ENCODE measurements around the gene MPI.
A peak's percentile ranks its signal among the peaks of the same experiment; 100 is the strongest.

The MPI gene

GRCh38 chr15:74873756-74874424, 16.0 kb upstream of the MPI start:
- Histone ChIP-seq H2BK5ac (ENCODE audit: low read length) (no peak overlapping the region), H3K4me3 (ENCODE audit: low read length in 2 of 2) (peak overlapping the region; percentile 55 to 66), H2BK12ac (ENCODE audit: low read length) (no peak overlapping the region), H3K9ac (ENCODE audit: low read depth, low read length, poor library complexity) (peak overlapping the region; percentile 55), H3K14ac (ENCODE audit: low read length) (no peak overlapping the region), H2AFZ (ENCODE audit: low read length) (peak overlapping the region; percentile 92), H2BK15ac (ENCODE audit: low read length) (no peak overlapping the region), H3K4ac (ENCODE audit: low read length) (no peak overlapping the region), H3K27me3 (ENCODE audit: control insufficient read depth in 3 of 3, insufficient read depth in 3 of 3, low read depth in 1 of 3, low read length in 3 of 3) (peaks cover 0 to 6% (median 0%) of the 10 kb centered on the region in 3 experiments), H3K9me3 (replicated peaks in 1 of 2; ENCODE audit: control insufficient read depth in 2 of 2, insufficient read depth in 1 of 2, low read depth in 1 of 2, low read length in 2 of 2) (peaks cover 0 to 1% of the 10 kb centered on the region in 2 donors), H2AK5ac (ENCODE audit: low read depth, low read length) (no peak overlapping the region), H3K4me2 (ENCODE audit: insufficient read depth, low read length, poor library complexity, severe bottlenecking) (peak overlapping the region; percentile 71), H3K27ac (replicated peaks; ENCODE audit: low read length) (no peak overlapping the region), H3K4me1 (ENCODE audit: control insufficient read depth in 2 of 2, insufficient read depth in 1 of 2, low read depth in 1 of 2, low read length in 2 of 2) (peaks cover 3 to 4% of the 10 kb centered on the region in 2 donors), H3K18ac (ENCODE audit: low read length) (peak overlapping the region; percentile 76), H4K91ac (ENCODE audit: low read depth, low read length, poor library complexity) (no peak overlapping the region), H3K36me3 (replicated peaks in 1 of 2; ENCODE audit: control insufficient read depth in 2 of 2, insufficient read depth in 2 of 2, low read length in 2 of 2) (peaks cover 2 to 16% of the 10 kb centered on the region in 2 donors), H3K23ac (ENCODE audit: low read depth, low read length, poor library complexity) (no peak overlapping the region), H3K79me1 (ENCODE audit: low read depth, low read length) (peaks cover 4% of the 10 kb centered on the region), H4K8ac (ENCODE audit: low read depth, low read length) (no peak overlapping the region), H2BK120ac (ENCODE audit: low read depth, low read length) (no peak overlapping the region)
- DNase-seq (ENCODE audit: low spot score): no peak
- WGBS, 2 donors (ENCODE audit: extremely low coverage in 2 of 2, insufficient read length in 2 of 2, insufficient replicate concordance in 1 of 2): no CpG with 5 or more reads among the region's 16 CpGs

- Histone ChIP-seq H3K27ac (replicated peaks; ENCODE audit: low read length) (no peak overlapping the region), H3K4me1 (ENCODE audit: control insufficient read depth in 2 of 2, insufficient read depth in 1 of 2, low read depth in 1 of 2, low read length in 2 of 2) (peaks cover 2 to 4% of the 10 kb centered on the region in 2 donors), H4K91ac (ENCODE audit: low read depth, low read length, poor library complexity) (no peak overlapping the region), H2BK120ac (ENCODE audit: low read depth, low read length) (no peak overlapping the region), H4K8ac (ENCODE audit: low read depth, low read length) (no peak overlapping the region), H2BK12ac (ENCODE audit: low read length) (no peak overlapping the region), H3K79me1 (ENCODE audit: low read depth, low read length) (no peaks in the 10 kb centered on the region), H2BK5ac (ENCODE audit: low read length) (no peak overlapping the region), H3K9me3 (replicated peaks in 1 of 2; ENCODE audit: control insufficient read depth in 2 of 2, insufficient read depth in 1 of 2, low read depth in 1 of 2, low read length in 2 of 2) (peaks cover 7 to 11% of the 10 kb centered on the region in 2 donors), H3K4me2 (ENCODE audit: insufficient read depth, low read length, poor library complexity, severe bottlenecking) (no peak overlapping the region), H2BK15ac (ENCODE audit: low read length) (no peak overlapping the region), H3K27me3 (ENCODE audit: control insufficient read depth in 3 of 3, insufficient read depth in 3 of 3, low read depth in 1 of 3, low read length in 3 of 3) (peaks cover 0 to 6% (median 0%) of the 10 kb centered on the region in 3 experiments), H3K14ac (ENCODE audit: low read length) (no peak overlapping the region), H3K9ac (ENCODE audit: low read depth, low read length, poor library complexity) (no peak overlapping the region), H2AK5ac (ENCODE audit: low read depth, low read length) (no peak overlapping the region), H3K36me3 (replicated peaks in 1 of 2; ENCODE audit: control insufficient read depth in 2 of 2, insufficient read depth in 2 of 2, low read length in 2 of 2) (no peaks in the 10 kb centered on the region), H3K23ac (ENCODE audit: low read depth, low read length, poor library complexity) (no peak overlapping the region), H2AFZ (ENCODE audit: low read length) (no peak overlapping the region), H3K4ac (ENCODE audit: low read length) (no peak overlapping the region), H3K18ac (ENCODE audit: low read length) (no peak overlapping the region), H3K4me3 (ENCODE audit: low read length in 2 of 2) (no peak overlapping the region)
- no peak for DNase-seq (ENCODE audit: low spot score)
- WGBS, 2 donors (ENCODE audit: extremely low coverage in 2 of 2, insufficient read length in 2 of 2, insufficient replicate concordance in 1 of 2): no CpG with 5 or more reads among the region's 4 CpGs
Measured at GRCh38 chr15:74878273-74878672, 11.6 kb upstream of the MPI start.

GRCh38 chr15:74882528-74882927, 7.3 kb upstream of the MPI start:
- H3K14ac ChIP-seq (ENCODE audit: low read length): no peak overlapping the region
- H2BK120ac ChIP-seq (ENCODE audit: low read depth, low read length): no peak overlapping the region
- peak overlapping the region; percentile 24 for H4K91ac ChIP-seq (ENCODE audit: low read depth, low read length, poor library complexity)
- no peak overlapping the region for H3K4me2 ChIP-seq (ENCODE audit: insufficient read depth, low read length, poor library complexity, severe bottlenecking)
- H2AFZ ChIP-seq (ENCODE audit: low read length): no peak overlapping the region
- H3K27ac ChIP-seq (replicated peaks; ENCODE audit: low read length): no peak overlapping the region
- H2BK5ac ChIP-seq (ENCODE audit: low read length): no peak overlapping the region
- no peak overlapping the region for H2BK12ac ChIP-seq (ENCODE audit: low read length)
- H2AK5ac ChIP-seq (ENCODE audit: low read depth, low read length): no peak overlapping the region
- H3K18ac ChIP-seq (ENCODE audit: low read length): peak overlapping the region; percentile 41
- H3K4me3 ChIP-seq (ENCODE audit: low read length in 2 of 2): no peak overlapping the region
- H3K27me3 ChIP-seq (ENCODE audit: control insufficient read depth in 3 of 3, insufficient read depth in 3 of 3, low read depth in 1 of 3, low read length in 3 of 3): no peaks in the 10 kb centered on the region
- no peak overlapping the region for H3K23ac ChIP-seq (ENCODE audit: low read depth, low read length, poor library complexity)
- no peak for DNase-seq (ENCODE audit: low spot score)
- no peak overlapping the region for H3K4ac ChIP-seq (ENCODE audit: low read length)
- H3K36me3 ChIP-seq (replicated peaks in 1 of 2; ENCODE audit: control insufficient read depth in 2 of 2, insufficient read depth in 2 of 2, low read length in 2 of 2): no peaks in the 10 kb centered on the region
- H3K79me1 ChIP-seq (ENCODE audit: low read depth, low read length): no peaks in the 10 kb centered on the region
- H3K9me3 ChIP-seq (replicated peaks in 1 of 2; ENCODE audit: control insufficient read depth in 2 of 2, insufficient read depth in 1 of 2, low read depth in 1 of 2, low read length in 2 of 2): peaks cover 6 to 11% of the 10 kb centered on the region in 2 donors
- no CpG with 5 or more reads among the region's 6 CpGs for WGBS, 2 donors (ENCODE audit: extremely low coverage in 2 of 2, insufficient read length in 2 of 2, insufficient replicate concordance in 1 of 2)
- no peak overlapping the region for H3K9ac ChIP-seq (ENCODE audit: low read depth, low read length, poor library complexity)
- peak overlapping the region; percentile 58 for H2BK15ac ChIP-seq (ENCODE audit: low read length)
- no peak overlapping the region for H4K8ac ChIP-seq (ENCODE audit: low read depth, low read length)
- H3K4me1 ChIP-seq (ENCODE audit: control insufficient read depth in 2 of 2, insufficient read depth in 1 of 2, low read depth in 1 of 2, low read length in 2 of 2): no peaks in the 10 kb centered on the region

GRCh38 chr15:74884428-74885223, 5.2 kb upstream of the MPI start:
- H4K8ac ChIP-seq (ENCODE audit: low read depth, low read length): no peak overlapping the region
- H2BK15ac ChIP-seq (ENCODE audit: low read length): no peak overlapping the region
- H3K14ac ChIP-seq (ENCODE audit: low read length): no peak overlapping the region
- no peak overlapping the region for H3K4me3 ChIP-seq (ENCODE audit: low read length in 2 of 2)
- H2BK12ac ChIP-seq (ENCODE audit: low read length): no peak overlapping the region
- no peak overlapping the region for H3K4me2 ChIP-seq (ENCODE audit: insufficient read depth, low read length, poor library complexity, severe bottlenecking)
- peaks cover 6 to 11% of the 10 kb centered on the region in 2 donors for H3K9me3 ChIP-seq (replicated peaks in 1 of 2; ENCODE audit: control insufficient read depth in 2 of 2, insufficient read depth in 1 of 2, low read depth in 1 of 2, low read length in 2 of 2)
- H2BK120ac ChIP-seq (ENCODE audit: low read depth, low read length): no peak overlapping the region
- H4K91ac ChIP-seq (ENCODE audit: low read depth, low read length, poor library complexity): no peak overlapping the region
- no peak overlapping the region for H2AK5ac ChIP-seq (ENCODE audit: low read depth, low read length)
- no peak overlapping the region for H3K18ac ChIP-seq (ENCODE audit: low read length)
- no peaks in the 10 kb centered on the region for H3K27me3 ChIP-seq (ENCODE audit: control insufficient read depth in 3 of 3, insufficient read depth in 3 of 3, low read depth in 1 of 3, low read length in 3 of 3)
- no peaks in the 10 kb centered on the region for H3K79me1 ChIP-seq (ENCODE audit: low read depth, low read length)
- no peak overlapping the region for H2BK5ac ChIP-seq (ENCODE audit: low read length)
- DNase-seq (ENCODE audit: low spot score): no peak
- H3K4ac ChIP-seq (ENCODE audit: low read length): no peak overlapping the region
- H3K27ac ChIP-seq (replicated peaks; ENCODE audit: low read length): no peak overlapping the region
- no CpG with 5 or more reads among the region's 4 CpGs for WGBS, 2 donors (ENCODE audit: extremely low coverage in 2 of 2, insufficient read length in 2 of 2, insufficient replicate concordance in 1 of 2)
- peaks cover 6 to 7% of the 10 kb centered on the region in 2 donors for H3K4me1 ChIP-seq (ENCODE audit: control insufficient read depth in 2 of 2, insufficient read depth in 1 of 2, low read depth in 1 of 2, low read length in 2 of 2)
- H3K36me3 ChIP-seq (replicated peaks in 1 of 2; ENCODE audit: control insufficient read depth in 2 of 2, insufficient read depth in 2 of 2, low read length in 2 of 2): no peaks in the 10 kb centered on the region
- no peak overlapping the region for H3K9ac ChIP-seq (ENCODE audit: low read depth, low read length, poor library complexity)
- H3K23ac ChIP-seq (ENCODE audit: low read depth, low read length, poor library complexity): no peak overlapping the region
- no peak overlapping the region for H2AFZ ChIP-seq (ENCODE audit: low read length)

All from neuronal stem cell (in vitro differentiated cells).